ENCODE measurements around the gene ZNF511. TPM values are rescaled to one million over a fixed set of nuclear protein-coding genes. Genes with fewer than 3 reads are reported as not detected.

Gene ZNF511
- polyA plus RNA-seq, 1 donor from 2014 or later, result 17.6 TPM

DNA sequence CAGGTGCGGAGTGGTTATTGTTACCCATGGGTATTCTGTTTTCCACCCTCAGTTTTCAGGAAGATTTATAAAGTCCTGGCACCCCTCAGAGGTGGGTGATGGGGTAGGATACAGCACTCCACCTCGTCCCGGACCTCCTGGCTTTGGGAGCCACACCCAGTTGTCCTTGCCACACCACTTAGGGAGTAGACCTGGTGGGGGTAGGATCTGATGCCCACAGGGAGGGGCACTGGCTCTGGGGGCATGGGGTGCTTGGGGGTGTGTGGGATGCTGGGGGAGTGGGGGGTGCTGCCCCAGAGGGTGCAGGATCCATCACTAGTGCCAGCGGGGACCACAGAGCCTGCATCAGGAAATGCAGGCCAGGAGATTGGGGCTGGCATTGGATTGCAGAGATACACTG is 4.5 kb downstream of the ZNF511 start:
- Histone ChIP-seq H3K79me2 (replicated peaks; ENCODE audit: insufficient read depth, low read length) (peaks cover under 1% of the 10 kb centered on the region), H3K27me3 (ENCODE audit: insufficient read depth, low read depth, low read length) (no peaks in the 10 kb centered on the region), H3K4me2 (ENCODE audit: low read length) (no peak overlapping the region), H4K20me1 (ENCODE audit: insufficient read depth) (no peaks in the 10 kb centered on the region), H3K9me3 (ENCODE audit: low read length) (no peaks in the 10 kb centered on the region), H3K9me2 (ENCODE audit: insufficient read depth, low read length) (no peaks in the 10 kb centered on the region), H3K36me3 (ENCODE audit: insufficient read depth, low read length) (no peaks in the 10 kb centered on the region), H3K27ac (ENCODE audit: low read length) (no peak overlapping the region), H3K9ac (ENCODE audit: low read length) (no peak overlapping the region), H3K4me3 (ENCODE audit: low read length) (no peak overlapping the region), H3F3A (ENCODE audit: insufficient read depth, low read length, poor library complexity, severe bottlenecking) (no peaks in the 10 kb centered on the region), H2AFZ (ENCODE audit: low read depth, low read length) (no peak overlapping the region)
- no peak for TF ChIP-seq CTCF (IDR thresholded peaks at IDR 0.05; ENCODE audit: poor library complexity, severe bottlenecking)
- TF ChIP-seq, protein P1, sequence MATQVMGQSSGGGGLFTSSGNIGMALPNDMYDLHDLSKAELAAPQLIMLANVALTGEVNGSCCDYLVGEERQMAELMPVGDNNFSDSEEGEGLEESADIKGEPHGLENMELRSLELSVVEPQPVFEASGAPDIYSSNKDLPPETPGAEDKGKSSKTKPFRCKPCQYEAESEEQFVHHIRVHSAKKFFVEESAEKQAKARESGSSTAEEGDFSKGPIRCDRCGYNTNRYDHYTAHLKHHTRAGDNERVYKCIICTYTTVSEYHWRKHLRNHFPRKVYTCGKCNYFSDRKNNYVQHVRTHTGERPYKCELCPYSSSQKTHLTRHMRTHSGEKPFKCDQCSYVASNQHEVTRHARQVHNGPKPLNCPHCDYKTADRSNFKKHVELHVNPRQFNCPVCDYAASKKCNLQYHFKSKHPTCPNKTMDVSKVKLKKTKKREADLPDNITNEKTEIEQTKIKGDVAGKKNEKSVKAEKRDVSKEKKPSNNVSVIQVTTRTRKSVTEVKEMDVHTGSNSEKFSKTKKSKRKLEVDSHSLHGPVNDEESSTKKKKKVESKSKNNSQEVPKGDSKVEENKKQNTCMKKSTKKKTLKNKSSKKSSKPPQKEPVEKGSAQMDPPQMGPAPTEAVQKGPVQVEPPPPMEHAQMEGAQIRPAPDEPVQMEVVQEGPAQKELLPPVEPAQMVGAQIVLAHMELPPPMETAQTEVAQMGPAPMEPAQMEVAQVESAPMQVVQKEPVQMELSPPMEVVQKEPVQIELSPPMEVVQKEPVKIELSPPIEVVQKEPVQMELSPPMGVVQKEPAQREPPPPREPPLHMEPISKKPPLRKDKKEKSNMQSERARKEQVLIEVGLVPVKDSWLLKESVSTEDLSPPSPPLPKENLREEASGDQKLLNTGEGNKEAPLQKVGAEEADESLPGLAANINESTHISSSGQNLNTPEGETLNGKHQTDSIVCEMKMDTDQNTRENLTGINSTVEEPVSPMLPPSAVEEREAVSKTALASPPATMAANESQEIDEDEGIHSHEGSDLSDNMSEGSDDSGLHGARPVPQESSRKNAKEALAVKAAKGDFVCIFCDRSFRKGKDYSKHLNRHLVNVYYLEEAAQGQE (IDR thresholded peaks at IDR 0.05; ENCODE audit: borderline replicate concordance), result no peak
- TF ChIP-seq MXI1 (conservative IDR thresholded peaks at IDR 0.05; ENCODE audit: poor library complexity, severe bottlenecking), result no peak
- TF ChIP-seq POLR2AphosphoS5 (IDR thresholded peaks at IDR 0.05), result no peak
- no peak for TF ChIP-seq EP300 (conservative IDR thresholded peaks at IDR 0.05; ENCODE audit: poor library complexity, severe bottlenecking)
- no peak for TF ChIP-seq SMC3 (conservative IDR thresholded peaks at IDR 0.05; ENCODE audit: poor library complexity)
- no peak for TF ChIP-seq EZH2 (IDR thresholded peaks at IDR 0.05; ENCODE audit: borderline replicate concordance, insufficient read depth, low read length, poor library complexity, severe bottlenecking)
- no peak for TF ChIP-seq RAD21 (conservative IDR thresholded peaks at IDR 0.05)
- TF ChIP-seq TAF1 (IDR thresholded peaks at IDR 0.05; ENCODE audit: low read depth), result no peak

DNA sequence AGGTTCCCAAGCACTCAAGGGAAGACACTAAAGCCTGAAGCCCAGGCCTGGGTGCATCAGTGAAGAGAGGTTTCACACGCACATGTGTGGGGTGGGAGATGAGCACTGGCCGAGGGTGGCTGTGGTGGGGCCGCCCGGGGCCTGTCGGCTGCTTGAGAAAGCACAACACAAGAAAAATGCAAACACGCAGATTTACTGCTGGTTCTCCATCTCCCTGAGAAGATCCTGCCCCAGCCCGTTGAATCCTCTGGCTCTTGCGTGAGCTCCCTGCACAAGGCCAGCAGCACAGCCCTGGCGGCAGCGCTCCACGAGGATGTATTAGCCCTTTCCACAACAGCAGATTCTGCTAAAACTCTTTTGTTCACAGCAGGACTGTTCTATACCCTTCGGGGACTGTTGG is 6.2 kb downstream of the ZNF511 start:
- H4K20me1 ChIP-seq (ENCODE audit: insufficient read depth), result no peaks in the 10 kb centered on the region
- no peaks in the 10 kb centered on the region for H3K9me2 ChIP-seq (ENCODE audit: insufficient read depth, low read length)
- H3K4me2 ChIP-seq (ENCODE audit: low read length), result no peak overlapping the region
- no peaks in the 10 kb centered on the region for H3K9me3 ChIP-seq (ENCODE audit: low read length)
- no peaks in the 10 kb centered on the region for H3K27me3 ChIP-seq (ENCODE audit: insufficient read depth, low read depth, low read length)
- no peak overlapping the region for H3K9ac ChIP-seq (ENCODE audit: low read length)
- H3K36me3 ChIP-seq (ENCODE audit: insufficient read depth, low read length), result no peaks in the 10 kb centered on the region
- H3K27ac ChIP-seq (ENCODE audit: low read length), result no peak overlapping the region
- H3F3A ChIP-seq (ENCODE audit: insufficient read depth, low read length, poor library complexity, severe bottlenecking), result no peaks in the 10 kb centered on the region
- no peak overlapping the region for H2AFZ ChIP-seq (ENCODE audit: low read depth, low read length)
- TF ChIP-seq EZH2 (IDR thresholded peaks at IDR 0.05; ENCODE audit: borderline replicate concordance, insufficient read depth, low read length, poor library complexity, severe bottlenecking) (no peak), CTCF (IDR thresholded peaks at IDR 0.05; ENCODE audit: poor library complexity, severe bottlenecking) (no peak), SMC3 (conservative IDR thresholded peaks at IDR 0.05; ENCODE audit: poor library complexity) (no peak), RAD21 (conservative IDR thresholded peaks at IDR 0.05) (no peak), TAF1 (IDR thresholded peaks at IDR 0.05; ENCODE audit: low read depth) (no peak), EP300 (conservative IDR thresholded peaks at IDR 0.05; ENCODE audit: poor library complexity, severe bottlenecking) (no peak), POLR2AphosphoS5 (IDR thresholded peaks at IDR 0.05) (no peak), MXI1 (conservative IDR thresholded peaks at IDR 0.05; ENCODE audit: poor library complexity, severe bottlenecking) (no peak)
- TF ChIP-seq, protein P1 (IDR thresholded peaks at IDR 0.05; ENCODE audit: borderline replicate concordance), result no peak
- H3K79me2 ChIP-seq (replicated peaks; ENCODE audit: insufficient read depth, low read length), result no peaks in the 10 kb centered on the region
- no peak overlapping the region for H3K4me3 ChIP-seq (ENCODE audit: low read length)

All from neural cell (in vitro differentiated cells).